Breast epithelium (tissue), 3 donors: Measurements from ENCODE around the gene SNTG2.

Source experiments
- POLR2A ChIP-seq: fragments of 450-650 bp; IDR thresholded peaks from one replicate; pipeline ENCODE4 v1.6.1; 2016; ENCODE audit warnings: antibody characterized with exemption, mild to moderate bottlenecking, moderate library complexity
- TF ChIP-seq, protein P1 (sequence below), 3 donors: fragments of 450-650 bp; IDR thresholded peaks; one replicate each; pipeline ENCODE4 v1.5.1; 2016 to 2017; ENCODE audit warnings: antibody characterized with exemption in 3 of 3, mild to moderate bottlenecking in 3 of 3, moderate library complexity in 3 of 3

- TF ChIP-seq, protein P1, sequence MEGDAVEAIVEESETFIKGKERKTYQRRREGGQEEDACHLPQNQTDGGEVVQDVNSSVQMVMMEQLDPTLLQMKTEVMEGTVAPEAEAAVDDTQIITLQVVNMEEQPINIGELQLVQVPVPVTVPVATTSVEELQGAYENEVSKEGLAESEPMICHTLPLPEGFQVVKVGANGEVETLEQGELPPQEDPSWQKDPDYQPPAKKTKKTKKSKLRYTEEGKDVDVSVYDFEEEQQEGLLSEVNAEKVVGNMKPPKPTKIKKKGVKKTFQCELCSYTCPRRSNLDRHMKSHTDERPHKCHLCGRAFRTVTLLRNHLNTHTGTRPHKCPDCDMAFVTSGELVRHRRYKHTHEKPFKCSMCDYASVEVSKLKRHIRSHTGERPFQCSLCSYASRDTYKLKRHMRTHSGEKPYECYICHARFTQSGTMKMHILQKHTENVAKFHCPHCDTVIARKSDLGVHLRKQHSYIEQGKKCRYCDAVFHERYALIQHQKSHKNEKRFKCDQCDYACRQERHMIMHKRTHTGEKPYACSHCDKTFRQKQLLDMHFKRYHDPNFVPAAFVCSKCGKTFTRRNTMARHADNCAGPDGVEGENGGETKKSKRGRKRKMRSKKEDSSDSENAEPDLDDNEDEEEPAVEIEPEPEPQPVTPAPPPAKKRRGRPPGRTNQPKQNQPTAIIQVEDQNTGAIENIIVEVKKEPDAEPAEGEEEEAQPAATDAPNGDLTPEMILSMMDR (IDR thresholded peaks at IDR 0.05), result no peak
- no peak for TF ChIP-seq POLR2A
Measured at GRCh38 chr2:1224901-1225300, 274.3 kb downstream of the SNTG2 start.
